GM12892 (cell line): Measurements from ENCODE around the gene HCN2.

Experiments used
- POLR2A ChIP-seq: IDR thresholded peaks from 2 replicates; pipeline ENCODE4 v1.6.1; 2011; ENCODE audit warnings: low read depth, low read length, control low read depth
- POLR2AphosphoS5 ChIP-seq: IDR thresholded peaks from 2 replicates; pipeline ENCODE4 v1.6.1; 2011; ENCODE audit warnings: low read depth, low read length, control low read depth

- TF ChIP-seq POLR2A: peak; percentile 56; the same call in 1 of the 2 replicates
- TF ChIP-seq POLR2AphosphoS5: peak; percentile 65; the same call in 1 of the 2 replicates
Measured at GRCh38 chr19:583968-584239, 5.8 kb upstream of the HCN2 start.
